Measurements from ENCODE around the gene SLC7A1. TPM values are rescaled to one million over a fixed set of nuclear protein-coding genes. Genes with fewer than 3 reads are reported as not detected.

The SLC7A1 gene
- total RNA-seq, 1 experiment from 2014 or later: 84.5 TPM

DNA sequence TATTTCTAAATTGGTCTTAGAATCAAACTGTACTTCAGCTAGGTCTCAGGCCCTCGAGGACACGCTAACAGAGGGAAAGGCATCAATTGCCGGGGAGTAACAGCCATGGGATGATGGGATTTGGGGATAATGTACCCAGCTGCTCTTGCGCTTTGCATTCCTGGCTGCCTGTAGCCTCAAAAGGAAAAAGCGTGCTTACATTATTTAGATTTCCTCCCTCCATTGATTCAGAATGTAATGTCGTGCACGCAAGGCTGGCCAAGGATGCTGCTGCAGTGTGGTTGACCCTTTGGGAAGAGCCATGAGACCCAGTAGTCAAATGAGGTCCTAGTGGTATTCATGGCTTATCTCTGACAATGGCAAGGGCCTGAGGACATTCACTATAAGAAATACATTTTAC lies 95.1 kb downstream of the SLC7A1 start (continued):
- TF ChIP-seq ESRRA (CRISPR knock-in tag; IDR thresholded peaks at IDR 0.05; ENCODE audit: borderline replicate concordance): no peak
- no peak for TF ChIP-seq TEAD1 (CRISPR knock-in tag; IDR thresholded peaks at IDR 0.05)
- TF ChIP-seq, protein P1, sequence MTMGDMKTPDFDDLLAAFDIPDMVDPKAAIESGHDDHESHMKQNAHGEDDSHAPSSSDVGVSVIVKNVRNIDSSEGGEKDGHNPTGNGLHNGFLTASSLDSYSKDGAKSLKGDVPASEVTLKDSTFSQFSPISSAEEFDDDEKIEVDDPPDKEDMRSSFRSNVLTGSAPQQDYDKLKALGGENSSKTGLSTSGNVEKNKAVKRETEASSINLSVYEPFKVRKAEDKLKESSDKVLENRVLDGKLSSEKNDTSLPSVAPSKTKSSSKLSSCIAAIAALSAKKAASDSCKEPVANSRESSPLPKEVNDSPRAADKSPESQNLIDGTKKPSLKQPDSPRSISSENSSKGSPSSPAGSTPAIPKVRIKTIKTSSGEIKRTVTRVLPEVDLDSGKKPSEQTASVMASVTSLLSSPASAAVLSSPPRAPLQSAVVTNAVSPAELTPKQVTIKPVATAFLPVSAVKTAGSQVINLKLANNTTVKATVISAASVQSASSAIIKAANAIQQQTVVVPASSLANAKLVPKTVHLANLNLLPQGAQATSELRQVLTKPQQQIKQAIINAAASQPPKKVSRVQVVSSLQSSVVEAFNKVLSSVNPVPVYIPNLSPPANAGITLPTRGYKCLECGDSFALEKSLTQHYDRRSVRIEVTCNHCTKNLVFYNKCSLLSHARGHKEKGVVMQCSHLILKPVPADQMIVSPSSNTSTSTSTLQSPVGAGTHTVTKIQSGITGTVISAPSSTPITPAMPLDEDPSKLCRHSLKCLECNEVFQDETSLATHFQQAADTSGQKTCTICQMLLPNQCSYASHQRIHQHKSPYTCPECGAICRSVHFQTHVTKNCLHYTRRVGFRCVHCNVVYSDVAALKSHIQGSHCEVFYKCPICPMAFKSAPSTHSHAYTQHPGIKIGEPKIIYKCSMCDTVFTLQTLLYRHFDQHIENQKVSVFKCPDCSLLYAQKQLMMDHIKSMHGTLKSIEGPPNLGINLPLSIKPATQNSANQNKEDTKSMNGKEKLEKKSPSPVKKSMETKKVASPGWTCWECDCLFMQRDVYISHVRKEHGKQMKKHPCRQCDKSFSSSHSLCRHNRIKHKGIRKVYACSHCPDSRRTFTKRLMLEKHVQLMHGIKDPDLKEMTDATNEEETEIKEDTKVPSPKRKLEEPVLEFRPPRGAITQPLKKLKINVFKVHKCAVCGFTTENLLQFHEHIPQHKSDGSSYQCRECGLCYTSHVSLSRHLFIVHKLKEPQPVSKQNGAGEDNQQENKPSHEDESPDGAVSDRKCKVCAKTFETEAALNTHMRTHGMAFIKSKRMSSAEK (CRISPR knock-in tag; IDR thresholded peaks at IDR 0.05; ENCODE audit: borderline replicate concordance): no peak
- TF ChIP-seq ZNF317 (CRISPR knock-in tag; IDR thresholded peaks at IDR 0.05; ENCODE audit: borderline replicate concordance, low read depth): no peak
- no peak for TF ChIP-seq NR2C2 (CRISPR knock-in tag; IDR thresholded peaks at IDR 0.05)
- no peak for TF ChIP-seq GABPB1 (CRISPR knock-in tag; IDR thresholded peaks at IDR 0.05)
- no peak for TF ChIP-seq EMX1 (CRISPR knock-in tag; IDR thresholded peaks at IDR 0.05)
- TF ChIP-seq, protein P2, sequence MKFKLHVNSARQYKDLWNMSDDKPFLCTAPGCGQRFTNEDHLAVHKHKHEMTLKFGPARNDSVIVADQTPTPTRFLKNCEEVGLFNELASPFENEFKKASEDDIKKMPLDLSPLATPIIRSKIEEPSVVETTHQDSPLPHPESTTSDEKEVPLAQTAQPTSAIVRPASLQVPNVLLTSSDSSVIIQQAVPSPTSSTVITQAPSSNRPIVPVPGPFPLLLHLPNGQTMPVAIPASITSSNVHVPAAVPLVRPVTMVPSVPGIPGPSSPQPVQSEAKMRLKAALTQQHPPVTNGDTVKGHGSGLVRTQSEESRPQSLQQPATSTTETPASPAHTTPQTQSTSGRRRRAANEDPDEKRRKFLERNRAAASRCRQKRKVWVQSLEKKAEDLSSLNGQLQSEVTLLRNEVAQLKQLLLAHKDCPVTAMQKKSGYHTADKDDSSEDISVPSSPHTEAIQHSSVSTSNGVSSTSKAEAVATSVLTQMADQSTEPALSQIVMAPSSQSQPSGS (CRISPR knock-in tag; IDR thresholded peaks at IDR 0.05; ENCODE audit: borderline replicate concordance, low read depth): no peak
- no peak for TF ChIP-seq PREB (CRISPR knock-in tag; IDR thresholded peaks at IDR 0.05; ENCODE audit: borderline replicate concordance)

DNA sequence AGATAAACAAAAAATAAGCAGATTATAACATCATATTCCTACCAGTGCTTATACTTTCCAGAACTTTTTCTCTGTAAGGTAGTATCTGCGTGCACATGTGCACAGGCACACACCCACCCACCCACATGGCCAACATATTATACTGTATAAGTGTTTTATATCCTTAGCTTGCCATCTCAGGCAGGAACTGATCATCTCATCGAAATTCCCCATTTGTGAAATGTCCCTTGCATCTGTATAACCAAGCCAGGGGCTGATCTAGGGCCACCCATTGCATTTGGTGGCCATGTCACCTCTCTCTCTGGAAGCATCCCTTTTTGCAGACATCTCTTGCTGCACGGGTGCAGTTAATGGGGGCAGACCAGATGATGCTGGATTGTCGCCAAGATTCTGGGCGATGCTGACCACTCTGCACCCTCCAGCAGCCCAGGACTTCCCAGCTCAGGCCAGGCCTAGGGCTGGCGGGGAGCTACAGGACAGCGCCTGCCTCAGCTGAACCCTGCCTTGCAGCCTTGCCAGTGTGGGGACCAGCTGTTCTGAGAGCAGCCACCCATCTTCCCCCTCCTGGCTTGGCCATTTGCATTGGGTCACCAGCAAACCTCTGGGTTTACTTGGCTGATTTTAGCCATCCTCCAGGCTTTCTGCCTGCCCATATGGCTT lies 95.9 kb downstream of the SLC7A1 start:
- H3K4me3 Mint-ChIP-seq: no peak overlapping the region
- no peak for ATAC-seq
- POLR2A ChIA-PET: no interaction called here
- CTCF ChIA-PET: interaction anchor here (0.8 kb wide), 1 partner anchor 9 kb away, joined by 4 read pairs; no protein-coding TSS in a partner anchor
- no peaks in the 10 kb centered on the region for H3K36me3 Mint-ChIP-seq
- no peaks in the 10 kb centered on the region for H3K9me3 Mint-ChIP-seq
- peaks cover 4% of the 10 kb centered on the region; the same call in 1 of the 2 replicates for H3K27me3 Mint-ChIP-seq (ENCODE audit: low read depth)
- H3K27ac Mint-ChIP-seq: no peak overlapping the region
- H3K4me1 Mint-ChIP-seq: peaks cover 14% of the 10 kb centered on the region; the same call in 1 of the 2 replicates
- no peak for DNase-seq (ENCODE audit: low spot score)
- TF ChIP-seq AR (CRISPR knock-in tag; IDR thresholded peaks at IDR 0.05): no peak
- TF ChIP-seq PREB (CRISPR knock-in tag; IDR thresholded peaks at IDR 0.05; ENCODE audit: borderline replicate concordance): no peak
- TF ChIP-seq, protein P1 (CRISPR knock-in tag; IDR thresholded peaks at IDR 0.05; ENCODE audit: borderline replicate concordance): no peak
- no peak for TF ChIP-seq NFATC4 (CRISPR knock-in tag; IDR thresholded peaks at IDR 0.05)
- TF ChIP-seq NFYB (CRISPR knock-in tag; conservative IDR thresholded peaks at IDR 0.05; ENCODE audit: low read depth): no peak
- TF ChIP-seq ZBTB21 (CRISPR knock-in tag; IDR thresholded peaks at IDR 0.05; ENCODE audit: borderline replicate concordance): no peak
- no peak for TF ChIP-seq ZNF396 (CRISPR knock-in tag; IDR thresholded peaks at IDR 0.05; ENCODE audit: borderline replicate concordance)
- TF ChIP-seq, protein P3, sequence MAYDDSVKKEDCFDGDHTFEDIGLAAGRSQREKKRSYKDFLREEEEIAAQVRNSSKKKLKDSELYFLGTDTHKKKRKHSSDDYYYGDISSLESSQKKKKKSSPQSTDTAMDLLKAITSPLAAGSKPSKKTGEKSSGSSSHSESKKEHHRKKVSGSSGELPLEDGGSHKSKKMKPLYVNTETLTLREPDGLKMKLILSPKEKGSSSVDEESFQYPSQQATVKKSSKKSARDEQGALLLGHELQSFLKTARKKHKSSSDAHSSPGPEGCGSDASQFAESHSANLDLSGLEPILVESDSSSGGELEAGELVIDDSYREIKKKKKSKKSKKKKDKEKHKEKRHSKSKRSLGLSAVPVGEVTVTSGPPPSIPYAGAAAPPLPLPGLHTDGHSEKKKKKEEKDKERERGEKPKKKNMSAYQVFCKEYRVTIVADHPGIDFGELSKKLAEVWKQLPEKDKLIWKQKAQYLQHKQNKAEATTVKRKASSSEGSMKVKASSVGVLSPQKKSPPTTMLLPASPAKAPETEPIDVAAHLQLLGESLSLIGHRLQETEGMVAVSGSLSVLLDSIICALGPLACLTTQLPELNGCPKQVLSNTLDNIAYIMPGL (CRISPR knock-in tag; IDR thresholded peaks at IDR 0.05): no peak

All from WTC11 (cell line).